HT-29 (cell line): ENCODE measurements around the gene PDZRN3. TPM values are rescaled to one million over a fixed set of nuclear protein-coding genes. Genes with fewer than 3 reads are reported as not detected.

Experiments
- DNase-seq: peaks from one replicate; pipeline ENCODE4 v3.0.0-alpha.2; 2015; ENCODE audit warnings: low spot score
- total RNA-seq: library from RNA; depleted of rRNA; stranded (reverse); fragments of >200 nt; shearing (Covaris generic); gene quantifications from 2 replicates; pipeline ENCODE4 v1.2.3, GENCODE V29; 2014

PDZRN3 gene
- total RNA-seq, 1 experiment from 2014 or later, result 4.6 TPM

GRCh38 chr3:73556520-73557372 is 68.0 kb downstream of the PDZRN3 start:
- DNase-seq, result no peak

DNA sequence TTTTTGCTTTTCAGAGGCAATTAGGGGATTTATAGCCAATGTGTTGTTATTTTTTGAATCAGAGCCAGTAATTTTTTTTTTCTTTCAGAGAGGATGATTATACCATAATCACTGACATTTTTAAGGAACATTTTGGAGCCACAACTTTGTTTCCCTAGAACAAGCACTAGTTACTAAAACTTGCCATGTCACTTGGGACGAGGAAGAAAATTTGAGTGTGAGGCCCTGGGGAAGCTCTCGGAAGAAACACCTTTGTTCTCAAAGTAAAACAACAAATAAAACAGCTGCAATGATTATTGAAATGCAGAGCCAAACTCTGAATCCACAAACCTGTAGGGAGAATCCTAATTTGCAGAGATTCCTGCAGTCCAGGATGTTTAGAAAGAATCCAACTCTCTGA is 69.7 kb downstream of the PDZRN3 start:
- DNase-seq, result no peak

GRCh38 chr3:73552700-73553099 is 72.0 kb downstream of the PDZRN3 start:
- no peak for DNase-seq

GRCh38 chr3:73550032-73550431 is 74.7 kb downstream of the PDZRN3 start:
- no peak for DNase-seq

DNA sequence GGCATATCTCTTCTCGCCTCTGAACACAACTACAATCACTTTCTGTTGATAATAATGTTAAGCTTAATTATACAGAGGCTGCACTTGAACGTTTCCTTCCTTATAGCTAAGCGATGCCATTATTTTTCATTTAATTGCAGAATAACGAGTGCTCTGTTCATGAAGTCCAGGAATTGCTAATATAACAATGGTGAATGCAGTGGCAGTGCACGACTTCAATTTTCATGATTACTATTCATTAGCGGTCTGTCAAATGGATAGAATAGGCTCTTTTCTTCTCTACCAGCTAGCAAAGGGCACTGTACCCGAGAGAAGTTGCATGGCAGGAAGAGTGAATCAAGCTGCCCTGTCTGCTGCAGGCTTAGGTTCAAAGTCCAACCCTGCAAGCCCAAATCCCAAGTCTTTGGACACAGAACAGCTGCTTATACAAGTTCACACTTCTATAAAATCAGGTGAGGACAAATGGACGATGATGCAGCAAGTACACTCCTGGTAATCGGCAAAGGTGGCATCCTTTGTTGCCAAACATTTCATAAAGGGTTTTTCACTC is 75.6 kb downstream of the PDZRN3 start:
- no peak for DNase-seq

GRCh38 chr3:73548436-73548835 is 76.3 kb downstream of the PDZRN3 start:
- DNase-seq, result no peak

DNA sequence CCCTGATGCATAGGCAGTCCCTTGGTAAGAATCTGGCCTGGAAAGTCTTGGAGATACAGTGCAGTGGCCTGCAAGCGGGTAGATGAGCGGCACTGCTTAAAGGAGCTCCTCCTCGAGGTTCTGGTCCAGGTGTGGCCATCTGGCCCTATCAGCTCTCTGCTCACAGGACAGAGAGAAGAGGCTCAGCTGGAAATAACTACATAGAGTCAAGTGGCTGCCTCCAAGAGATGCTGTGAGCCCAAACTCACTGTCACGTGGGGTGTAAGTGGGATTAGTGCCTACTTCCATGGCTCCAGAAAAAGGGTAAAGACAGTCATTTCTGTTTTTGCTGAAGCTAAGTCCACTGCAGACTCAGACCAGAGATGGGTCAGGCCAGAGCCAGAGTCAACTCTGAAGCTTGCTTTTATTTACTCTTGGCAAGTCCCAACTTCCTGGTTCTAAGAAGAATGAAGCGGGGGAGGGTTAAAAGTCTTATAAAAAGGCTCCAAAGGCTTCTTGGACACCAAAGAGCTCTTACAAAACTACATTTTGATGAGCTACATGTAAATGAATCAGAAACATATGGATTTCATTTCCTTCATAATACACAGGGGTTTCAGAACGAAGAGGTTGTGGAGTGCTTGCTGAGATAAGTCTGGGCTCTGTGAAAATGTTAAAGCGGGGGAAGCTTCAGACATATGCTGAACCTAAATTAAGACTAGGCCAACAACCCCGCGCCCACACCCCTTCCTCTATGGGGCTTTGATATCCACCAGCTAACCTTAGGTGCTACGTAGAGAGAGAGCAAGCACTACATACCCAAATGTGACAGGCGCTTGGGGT is 77.1 kb downstream of the PDZRN3 start:
- peak; percentile 38 for DNase-seq

DNA sequence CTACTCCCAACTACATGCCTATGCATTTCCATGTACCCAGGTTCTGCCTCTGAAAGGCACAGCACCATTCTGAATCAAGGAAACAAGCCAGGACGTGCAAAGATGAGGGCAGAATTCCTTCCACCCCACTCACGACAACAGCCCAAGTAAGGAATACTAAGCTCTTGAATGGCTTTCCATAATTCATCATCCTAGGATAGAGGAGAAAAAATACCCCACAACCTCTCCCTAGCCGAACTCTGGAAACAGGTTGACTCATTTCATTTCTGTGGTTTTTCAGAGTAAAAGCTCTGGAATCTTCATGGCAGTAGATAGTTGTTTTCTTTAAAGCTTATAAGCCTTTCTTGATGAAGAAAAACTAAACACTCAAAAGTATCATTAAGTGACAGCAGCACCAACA is 77.8 kb downstream of the PDZRN3 start:
- no peak for DNase-seq

- no peak for DNase-seq
These were observed 81.3 kb downstream of the PDZRN3 start for GRCh38 chr3:73543412-73543811.

GRCh38 chr3:73542136-73542535 is 82.6 kb downstream of the PDZRN3 start:
- peak; percentile 84 for DNase-seq

- DNase-seq, result no peak
These were observed 83.6 kb downstream of the PDZRN3 start for GRCh38 chr3:73540969-73541740.

- DNase-seq, result no peak
These were observed 86.3 kb downstream of the PDZRN3 start for GRCh38 chr3:73538486-73538885.

DNA sequence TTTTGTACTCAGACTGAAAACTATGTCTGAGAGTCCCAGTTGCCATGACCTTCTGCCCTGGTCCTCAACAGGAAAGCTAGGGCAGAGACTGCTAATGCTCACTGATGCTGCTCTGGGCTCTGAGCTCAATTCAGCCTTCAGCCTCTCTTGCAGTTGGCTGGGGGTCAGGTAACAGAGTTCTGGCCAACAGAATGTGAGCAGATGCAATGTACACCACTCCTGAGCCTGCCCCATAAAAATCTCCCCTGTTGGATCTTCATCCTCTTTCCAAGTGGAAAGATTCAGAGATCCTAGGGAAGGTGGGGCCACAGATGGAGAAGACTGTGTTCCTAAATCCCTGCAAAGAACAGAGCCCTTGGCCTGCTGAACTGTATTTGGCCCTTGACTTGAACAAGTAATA is 87.8 kb downstream of the PDZRN3 start:
- no peak for DNase-seq

DNA sequence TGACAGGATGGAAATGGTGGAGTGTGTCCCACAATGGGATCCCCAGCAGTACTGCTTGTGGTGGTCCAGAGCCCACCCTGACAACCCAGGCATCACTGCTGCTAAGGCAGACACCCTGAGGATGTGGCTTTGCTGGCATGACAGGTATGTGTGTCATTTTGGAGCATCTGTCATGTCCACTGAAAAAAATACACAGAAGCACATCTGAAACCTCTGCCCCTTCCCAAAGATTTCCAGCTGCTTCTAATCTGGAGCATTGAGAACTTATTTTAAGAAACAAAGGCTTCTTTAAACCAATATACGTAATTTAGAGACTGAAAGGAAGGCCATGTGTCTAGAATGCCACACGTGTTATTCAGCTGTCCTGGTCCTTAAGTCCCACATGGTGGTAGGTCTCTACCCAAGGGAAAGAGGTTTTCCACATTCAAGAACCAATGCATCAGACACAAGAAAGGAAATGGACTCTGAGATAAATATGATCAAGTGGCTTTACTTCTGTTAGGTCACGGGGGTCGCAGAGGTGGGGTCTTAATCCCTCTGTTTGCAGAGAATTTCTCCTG is 88.3 kb downstream of the PDZRN3 start:
- no peak for DNase-seq

GRCh38 chr3:73535931-73536330 is 88.8 kb downstream of the PDZRN3 start:
- DNase-seq, result no peak

DNA sequence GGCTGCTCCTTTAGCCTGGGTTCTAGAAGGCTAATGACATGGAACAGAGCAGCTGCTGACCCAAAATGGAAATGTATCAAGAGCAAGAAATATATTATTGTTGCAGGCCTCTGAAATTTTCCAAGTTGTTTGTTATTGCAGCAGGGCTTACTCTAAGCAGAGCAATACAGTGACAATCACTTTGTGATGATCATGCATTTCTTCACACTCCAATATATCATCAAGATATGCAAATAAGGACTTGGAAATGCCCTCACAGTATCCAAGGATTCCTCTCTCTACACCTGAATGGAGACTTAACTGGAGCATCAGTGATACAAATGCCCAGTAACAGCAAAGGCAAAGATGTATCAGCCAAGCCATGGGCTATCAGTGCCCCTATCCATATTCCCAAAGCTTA is 89.6 kb downstream of the PDZRN3 start:
- no peak for DNase-seq

DNA sequence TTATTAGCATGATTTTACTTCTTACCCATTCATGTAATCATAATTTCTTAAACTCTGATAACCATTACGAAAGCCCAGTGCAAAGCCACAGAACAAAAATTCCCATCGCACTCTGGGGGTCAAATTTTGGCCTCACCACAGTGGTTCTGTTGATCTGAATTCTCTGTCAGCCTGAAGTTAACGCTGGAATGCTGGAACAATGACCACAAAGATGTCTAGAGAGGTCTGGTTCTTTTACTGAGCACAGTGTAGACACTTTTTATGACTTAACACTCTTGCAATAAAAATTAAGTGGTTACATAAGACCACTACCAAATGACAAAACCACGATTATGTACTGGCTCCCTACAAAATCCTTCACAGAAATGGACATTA is 94.7 kb downstream of the PDZRN3 start:
- no peak for DNase-seq

GRCh38 chr3:73529308-73530021 is 95.3 kb downstream of the PDZRN3 start:
- DNase-seq, result no peak

DNA sequence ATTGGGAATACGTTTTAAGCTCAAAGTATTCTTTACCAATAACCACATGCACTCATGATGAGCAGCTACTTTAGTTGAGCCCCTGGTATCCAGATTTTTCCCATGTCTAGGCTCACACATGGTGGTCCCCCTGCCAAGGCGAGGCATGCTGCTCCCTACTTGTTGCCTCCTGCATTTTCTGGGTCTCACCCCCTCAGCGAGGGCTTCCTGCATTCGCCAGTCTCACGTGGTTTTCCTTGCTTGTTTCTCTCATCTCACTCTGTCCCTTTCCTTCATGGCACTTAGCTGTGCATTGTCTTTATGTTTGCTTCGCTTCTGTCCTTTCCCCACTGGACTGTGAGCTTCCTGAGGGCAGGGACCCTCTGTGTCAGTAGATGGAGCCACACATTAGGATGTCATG is 99.2 kb downstream of the PDZRN3 start:
- DNase-seq, result no peak

DNA sequence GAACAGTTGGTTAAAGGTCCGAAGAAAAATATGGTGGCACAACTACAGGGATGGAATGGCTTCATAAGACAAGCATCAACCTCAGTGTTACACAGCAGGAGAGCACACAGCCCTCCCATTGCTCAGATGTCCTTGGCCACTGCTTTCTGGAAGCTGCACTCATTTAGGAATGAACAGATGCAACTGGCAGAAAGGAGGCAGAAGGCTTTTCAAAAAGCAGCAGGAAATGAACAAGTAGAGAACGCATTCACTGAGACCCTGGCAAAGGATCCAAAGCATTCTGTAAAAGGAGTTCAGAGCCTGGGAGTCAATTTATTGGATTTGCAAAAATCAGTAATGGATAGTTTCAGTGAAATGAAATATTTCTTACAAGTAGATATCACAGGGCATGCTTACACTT is 101.1 kb downstream of the PDZRN3 start:
- DNase-seq, result no peak
